ENCODE data around the gene PTPRG.

PTPRG gene

GRCh38 chr3:62225051-62225450 lies 663.7 kb downstream of the PTPRG start:
- no peak for DNase-seq

- DNase-seq: no peak
Measured at GRCh38 chr3:62226601-62227339, 665.4 kb downstream of the PTPRG start.

GRCh38 chr3:62228467-62228866 lies 667.1 kb downstream of the PTPRG start:
- DNase-seq: no peak

DNA sequence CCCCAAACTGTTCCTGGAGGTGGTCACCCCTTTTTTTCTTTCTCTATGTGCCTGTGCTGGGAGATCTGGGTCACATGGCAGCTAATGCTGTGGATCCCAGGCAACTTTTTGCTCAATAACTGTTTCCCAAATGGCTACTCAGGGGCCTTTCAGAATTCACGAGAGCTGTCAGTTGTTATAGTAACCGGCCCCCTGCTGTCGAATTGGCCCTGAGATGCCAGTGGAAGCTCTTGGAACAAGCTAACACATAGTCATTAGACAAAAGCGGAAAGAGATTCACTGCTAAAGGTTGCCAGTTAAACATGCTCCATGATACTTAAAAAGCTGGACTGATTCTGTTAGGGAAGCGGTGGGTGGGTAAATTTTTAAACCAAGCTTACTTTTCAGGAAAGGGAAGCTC lies 667.8 kb downstream of the PTPRG start:
- DNase-seq: no peak

DNA sequence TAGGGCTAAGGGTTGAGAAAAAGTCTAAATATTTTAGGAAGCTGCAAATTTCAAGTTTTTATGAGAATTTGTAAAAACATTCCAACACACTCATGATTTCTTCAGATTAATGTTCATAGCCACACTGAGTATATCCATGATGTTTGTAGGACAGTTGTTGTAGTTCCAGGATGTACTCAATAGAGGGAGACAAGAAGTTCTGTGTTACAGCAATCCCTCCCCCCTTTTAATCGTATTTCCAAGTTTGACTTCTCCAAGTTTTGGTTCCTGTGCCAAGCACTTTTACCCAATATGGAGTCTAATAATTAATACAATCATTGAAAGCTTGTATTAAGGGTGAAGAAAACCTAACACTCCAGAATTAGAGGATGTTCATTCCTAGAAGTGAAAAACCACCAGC lies 668.5 kb downstream of the PTPRG start:
- DNase-seq: no peak

DNA sequence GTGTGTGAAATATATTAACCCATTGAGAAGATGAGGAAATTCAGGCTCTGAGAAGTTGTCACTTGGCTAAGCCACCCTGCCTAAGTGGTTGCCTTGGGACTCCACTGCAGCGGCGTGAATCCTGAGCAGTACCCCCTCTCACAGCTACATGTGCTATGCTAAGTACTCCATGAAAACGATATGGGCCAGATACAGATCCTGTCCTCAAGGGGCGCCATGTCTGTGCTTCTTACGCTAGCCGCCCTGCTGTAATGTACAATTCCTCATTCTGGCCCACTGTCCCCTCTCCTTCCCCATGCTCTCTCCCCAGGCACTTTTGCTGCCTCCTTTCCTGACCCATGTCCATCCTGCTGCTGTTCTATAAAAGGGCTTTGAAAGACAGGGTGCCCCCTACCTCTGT lies 671.7 kb downstream of the PTPRG start:
- DNase-seq: no peak

- no peak for DNase-seq
Measured at GRCh38 chr3:62236016-62236415, 674.6 kb downstream of the PTPRG start.

DNA sequence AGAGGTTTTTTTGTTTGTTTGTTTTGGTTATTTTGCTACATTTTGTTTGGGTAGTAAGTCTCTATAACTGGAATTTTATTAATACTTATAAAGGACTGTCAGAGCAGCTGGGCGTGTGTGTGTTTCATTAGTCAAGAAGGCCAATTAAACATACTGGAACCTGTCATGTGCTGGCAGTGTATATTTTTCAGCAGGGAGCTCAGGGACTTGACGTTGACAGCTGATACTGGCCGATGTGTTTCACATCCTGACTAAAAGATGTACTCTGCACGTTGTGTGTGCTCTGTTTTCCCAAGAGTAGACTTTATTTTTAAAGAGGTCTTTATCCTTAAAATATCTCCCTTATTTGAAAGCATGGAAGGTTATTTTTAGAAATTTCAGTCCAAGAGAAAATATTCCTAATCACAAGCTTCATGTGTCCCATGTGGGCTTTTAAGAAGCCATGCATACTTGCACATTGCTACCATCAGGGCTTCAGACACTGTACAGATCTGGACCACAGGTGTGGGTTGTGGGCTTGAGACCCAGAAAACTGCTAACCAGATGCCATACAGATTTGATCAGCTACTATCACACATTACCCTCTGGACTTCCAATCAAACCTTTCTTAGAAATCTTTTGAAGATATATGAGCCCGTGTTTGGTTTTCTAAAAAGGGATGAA lies 676.0 kb downstream of the PTPRG start:
- no peak for DNase-seq

GRCh38 chr3:62238003-62238402 lies 676.6 kb downstream of the PTPRG start:
- no peak for DNase-seq

- no peak for DNase-seq
Measured at GRCh38 chr3:62238431-62238830, 677.1 kb downstream of the PTPRG start.

DNA sequence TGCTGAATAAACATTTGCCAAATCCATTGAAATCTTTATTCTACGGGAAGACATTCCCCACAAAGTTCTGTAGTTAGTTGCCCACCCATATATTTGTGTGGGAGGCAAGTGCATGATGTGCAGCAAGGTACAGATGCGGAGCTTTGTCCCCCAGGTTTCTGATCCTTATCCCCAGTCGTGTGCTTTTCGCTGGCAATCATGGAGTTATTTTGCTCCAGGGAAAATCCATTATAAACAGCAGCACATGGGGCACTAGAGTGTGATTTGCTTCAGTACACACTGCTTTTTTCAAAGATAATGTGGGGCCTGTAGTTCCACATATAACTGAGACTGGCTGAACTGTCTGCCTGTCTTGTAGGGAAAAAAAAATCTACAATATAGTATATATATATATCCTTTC lies 679.9 kb downstream of the PTPRG start:
- DNase-seq: no peak

GRCh38 chr3:62242831-62243509 lies 681.6 kb downstream of the PTPRG start:
- DNase-seq: no peak

DNA sequence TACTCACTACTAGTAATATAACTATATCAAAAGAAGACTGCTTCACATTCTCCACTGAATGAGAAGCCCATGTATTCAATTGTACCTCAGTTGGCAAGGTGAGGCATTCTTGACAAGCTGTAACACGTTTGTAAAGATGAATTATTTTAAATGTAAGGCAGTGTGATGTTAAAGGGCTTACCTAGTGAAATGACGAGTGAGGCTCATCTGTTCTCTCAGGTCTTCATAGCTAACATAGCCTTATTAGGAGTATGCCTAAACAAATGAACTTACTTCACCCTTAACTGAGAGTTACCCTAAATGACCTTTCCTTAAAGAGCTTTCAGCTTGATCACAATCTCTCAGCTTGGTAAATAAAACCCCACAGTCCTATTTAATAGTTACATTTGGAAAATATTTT lies 684.7 kb downstream of the PTPRG start:
- no peak for DNase-seq

DNA sequence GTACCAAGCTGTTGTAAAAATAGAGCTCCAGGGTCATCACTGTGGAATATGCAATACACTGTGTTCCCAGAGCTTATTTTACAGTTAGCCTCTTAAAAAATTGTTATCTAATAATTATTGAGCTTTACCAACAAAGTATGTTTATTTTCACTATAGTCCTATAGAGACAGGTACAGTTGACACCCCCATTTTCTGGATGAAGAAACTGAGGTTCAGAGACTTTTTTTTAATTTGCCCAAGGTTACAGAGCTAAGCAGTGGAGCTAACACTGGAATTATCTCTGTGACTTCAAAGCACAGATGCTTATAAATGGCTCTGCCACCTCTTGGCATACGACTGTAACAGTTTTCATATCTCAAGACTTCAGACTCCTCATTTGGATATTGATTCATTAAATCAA lies 685.6 kb downstream of the PTPRG start:
- no peak for DNase-seq

DNA sequence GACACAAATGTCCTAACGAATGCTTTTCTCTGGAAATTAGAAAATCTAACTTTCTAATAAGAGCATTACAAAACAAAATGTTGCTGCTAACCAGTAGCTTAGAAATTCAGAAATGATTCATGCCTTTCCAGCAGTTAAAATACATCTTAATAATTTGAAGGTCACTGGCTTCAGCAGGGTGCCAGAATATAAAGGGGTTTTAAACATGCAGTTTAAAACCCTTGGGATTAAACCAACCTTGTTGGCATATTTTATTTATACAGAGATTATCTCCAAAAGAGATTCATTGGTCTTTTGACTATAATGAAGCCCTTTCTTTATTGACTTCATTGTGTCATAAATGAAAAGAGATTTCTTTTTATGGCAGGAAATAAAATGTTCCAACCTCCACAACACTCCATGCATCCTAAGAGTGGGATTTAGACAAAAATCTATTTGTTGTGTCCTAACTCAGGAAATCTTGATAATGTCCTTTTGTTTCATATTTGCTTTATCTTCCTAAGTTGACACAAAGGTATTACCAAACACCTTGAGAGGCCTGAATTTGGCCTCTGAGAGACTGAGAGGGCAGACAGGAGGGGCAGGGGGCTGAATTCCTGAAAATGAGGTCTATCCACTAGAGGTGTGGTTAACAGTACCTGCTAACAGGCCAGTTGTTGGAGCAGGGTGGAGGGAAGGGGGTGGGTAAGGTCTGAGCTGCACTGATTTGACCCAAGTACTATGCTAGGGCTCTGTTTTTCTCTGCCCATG lies 687.5 kb downstream of the PTPRG start:
- DNase-seq: no peak

DNA sequence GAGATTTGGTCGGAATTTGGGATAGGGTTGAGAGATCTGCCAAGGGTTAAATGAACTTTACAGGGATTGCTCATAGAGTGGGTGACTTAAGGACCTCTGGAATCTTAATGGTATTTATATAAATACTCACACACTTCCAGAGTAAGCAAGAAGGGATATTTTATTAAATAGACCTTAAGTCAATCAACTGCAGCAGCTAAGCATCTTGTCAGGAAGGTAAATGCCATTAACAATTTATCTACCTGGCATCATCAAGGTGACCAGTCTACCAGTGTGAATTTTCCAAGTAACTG lies 688.1 kb downstream of the PTPRG start:
- DNase-seq: no peak

- DNase-seq: no peak
Measured at GRCh38 chr3:62249855-62250543, 688.6 kb downstream of the PTPRG start.

- DNase-seq: no peak
Measured at GRCh38 chr3:62252438-62253157, 691.2 kb downstream of the PTPRG start.

GRCh38 chr3:62253971-62254370 lies 692.6 kb downstream of the PTPRG start:
- no peak for DNase-seq

- DNase-seq: no peak
Measured at GRCh38 chr3:62255758-62256157, 694.4 kb downstream of the PTPRG start.

GRCh38 chr3:62259924-62260323 lies 698.6 kb downstream of the PTPRG start:
- no peak for DNase-seq

GRCh38 chr3:62260655-62261054 lies 699.3 kb downstream of the PTPRG start:
- DNase-seq: no peak
